ENCODE measurements around the gene ZBTB42.
"Not testable (repeated sequence)": the region's sequence is repeated elsewhere in the genome, so short reads cannot be mapped to it uniquely, and the experiment has no call there.

ZBTB42 gene

GRCh38 chr14:104826861-104827176 lies 25.9 kb downstream of the ZBTB42 start:
- no peak for TF ChIP-seq CTCF (IDR thresholded peaks at IDR 0.05; ENCODE audit: low read depth, low read length)
- H3K4me3 ChIP-seq (ENCODE audit: low read depth, low read length), result peak overlapping the region; percentile 35; the same call in 1 of the 2 replicates

- H3K4me3 ChIP-seq (ENCODE audit: low read depth, low read length), result peak overlapping the region; percentile 35; the same call in 1 of the 2 replicates
- TF ChIP-seq CTCF (IDR thresholded peaks at IDR 0.05; ENCODE audit: low read depth, low read length), result peak; percentile 50
Measured at GRCh38 chr14:104827177-104828055, 26.5 kb downstream of the ZBTB42 start.

- TF ChIP-seq CTCF (IDR thresholded peaks at IDR 0.05; ENCODE audit: low read depth, low read length), result no peak
- no peak overlapping the region for H3K4me3 ChIP-seq (ENCODE audit: low read depth, low read length)
Measured at GRCh38 chr14:104830781-104831180, 29.9 kb downstream of the ZBTB42 start.

GRCh38 chr14:104836171-104836935 lies 35.5 kb downstream of the ZBTB42 start:
- H3K4me3 ChIP-seq (ENCODE audit: low read depth, low read length), result not testable (repeated sequence)

- no peak for TF ChIP-seq CTCF (IDR thresholded peaks at IDR 0.05; ENCODE audit: low read depth, low read length)
- H3K4me3 ChIP-seq (ENCODE audit: low read depth, low read length), result no peak overlapping the region
Measured at GRCh38 chr14:104841730-104842129, 40.8 kb downstream of the ZBTB42 start.

- H3K4me3 ChIP-seq (ENCODE audit: low read depth, low read length), result no peak overlapping the region
- TF ChIP-seq CTCF (IDR thresholded peaks at IDR 0.05; ENCODE audit: low read depth, low read length), result no peak
Measured at GRCh38 chr14:104843006-104843405, 42.1 kb downstream of the ZBTB42 start.

- TF ChIP-seq CTCF (IDR thresholded peaks at IDR 0.05; ENCODE audit: low read depth, low read length), result no peak
- H3K4me3 ChIP-seq (ENCODE audit: low read depth, low read length), result no peak overlapping the region
Measured at GRCh38 chr14:104843442-104844305, 42.8 kb downstream of the ZBTB42 start.

All from WI38 (cell line).